AG08395 (cell line): ENCODE data around the gene TAF1B.

ENCODE experiments used
- DNase-seq: peaks from one replicate; pipeline ENCODE4 v3.0.0; 2012; ENCODE audit warnings: mixed read lengths, low spot score

Gene TAF1B

GRCh38 chr2:9808334-9809063 is 34.8 kb upstream of the TAF1B start:
- no peak for DNase-seq

DNA sequence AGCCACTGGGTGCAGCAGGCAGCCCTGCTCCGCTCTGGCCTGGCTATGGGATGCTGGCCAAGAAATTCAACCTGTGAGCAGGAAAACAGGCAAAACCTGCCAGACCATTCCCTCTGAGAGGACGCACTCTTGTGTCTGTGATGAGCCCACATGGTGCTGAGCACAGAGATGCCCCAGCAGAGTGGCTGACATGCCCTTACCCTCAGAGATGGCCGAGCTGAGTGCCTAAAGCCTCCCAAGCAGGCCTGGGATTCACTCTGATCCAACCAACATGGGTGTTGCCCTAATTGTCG is 34.3 kb upstream of the TAF1B start:
- no peak for DNase-seq

DNA sequence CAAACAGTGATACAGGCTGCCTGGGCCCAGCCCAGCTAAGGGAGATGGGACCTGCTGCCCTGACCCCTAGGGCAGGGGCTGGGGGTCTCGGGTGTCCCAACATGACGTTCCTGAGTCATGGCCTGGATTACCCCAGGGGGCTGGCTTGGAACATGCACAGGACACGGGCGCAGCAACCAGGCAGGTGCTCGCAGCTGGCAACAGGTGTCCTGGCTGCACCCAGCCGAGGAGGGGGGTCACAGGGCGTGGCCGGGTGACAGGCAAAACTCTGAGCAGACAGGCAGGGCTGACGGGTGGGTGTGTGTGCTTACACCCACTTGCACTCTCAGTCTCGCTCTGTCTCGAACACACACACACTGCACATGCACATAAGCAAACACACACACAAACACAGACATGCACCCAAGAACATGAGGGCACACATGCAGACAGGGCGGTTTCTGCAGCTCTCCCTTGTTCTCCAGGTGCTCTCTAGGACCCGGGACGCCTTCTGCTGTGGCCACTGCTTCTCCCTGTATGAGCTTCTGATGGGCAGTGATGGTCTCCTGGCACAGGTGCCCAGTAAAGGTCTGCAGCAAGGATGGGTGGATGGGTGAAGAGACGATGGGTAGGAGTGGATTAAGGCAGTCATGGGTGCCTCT is 33.7 kb upstream of the TAF1B start:
- no peak for DNase-seq

DNA sequence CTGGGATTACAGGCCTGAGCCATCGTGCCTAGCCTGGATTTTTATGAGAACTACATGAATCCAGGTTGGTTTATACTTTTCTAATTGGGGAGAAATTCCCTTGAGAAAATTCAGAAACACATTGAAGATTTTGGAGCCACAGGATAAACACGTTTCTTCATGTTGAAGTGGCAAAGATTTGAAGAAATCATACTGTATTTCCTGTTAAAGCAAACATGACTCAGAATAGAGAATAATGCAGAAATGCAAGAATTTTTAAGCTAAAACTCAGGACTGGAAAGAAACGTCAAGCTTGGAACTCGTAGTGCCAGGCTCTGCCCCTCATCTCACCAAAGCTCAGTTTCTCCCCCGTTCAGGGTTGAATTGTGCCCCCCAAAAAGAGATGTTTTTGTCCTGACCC is 32.1 kb upstream of the TAF1B start:
- DNase-seq = no peak

- no peak for DNase-seq
Observed at GRCh38 chr2:9811679-9812511, 31.4 kb upstream of the TAF1B start.

DNA sequence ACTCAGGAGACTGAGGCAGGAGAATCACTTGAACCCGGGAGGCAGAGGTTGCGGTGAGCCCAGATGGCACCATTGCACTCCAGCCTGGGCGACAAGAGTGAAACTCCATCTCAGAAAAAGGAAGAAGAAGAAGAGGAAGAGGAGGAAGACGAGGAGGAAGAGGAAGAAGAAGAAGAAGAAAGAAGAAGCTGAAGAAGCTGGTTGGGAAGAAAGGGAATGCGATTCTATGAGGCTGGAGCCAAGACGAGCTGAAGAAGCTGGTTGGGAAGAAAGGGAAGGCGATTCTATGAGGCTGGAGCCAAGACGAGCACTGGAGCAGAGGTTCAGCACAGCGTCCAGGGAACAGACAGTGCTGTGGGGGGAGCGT is 30.3 kb upstream of the TAF1B start:
- no peak for DNase-seq

DNA sequence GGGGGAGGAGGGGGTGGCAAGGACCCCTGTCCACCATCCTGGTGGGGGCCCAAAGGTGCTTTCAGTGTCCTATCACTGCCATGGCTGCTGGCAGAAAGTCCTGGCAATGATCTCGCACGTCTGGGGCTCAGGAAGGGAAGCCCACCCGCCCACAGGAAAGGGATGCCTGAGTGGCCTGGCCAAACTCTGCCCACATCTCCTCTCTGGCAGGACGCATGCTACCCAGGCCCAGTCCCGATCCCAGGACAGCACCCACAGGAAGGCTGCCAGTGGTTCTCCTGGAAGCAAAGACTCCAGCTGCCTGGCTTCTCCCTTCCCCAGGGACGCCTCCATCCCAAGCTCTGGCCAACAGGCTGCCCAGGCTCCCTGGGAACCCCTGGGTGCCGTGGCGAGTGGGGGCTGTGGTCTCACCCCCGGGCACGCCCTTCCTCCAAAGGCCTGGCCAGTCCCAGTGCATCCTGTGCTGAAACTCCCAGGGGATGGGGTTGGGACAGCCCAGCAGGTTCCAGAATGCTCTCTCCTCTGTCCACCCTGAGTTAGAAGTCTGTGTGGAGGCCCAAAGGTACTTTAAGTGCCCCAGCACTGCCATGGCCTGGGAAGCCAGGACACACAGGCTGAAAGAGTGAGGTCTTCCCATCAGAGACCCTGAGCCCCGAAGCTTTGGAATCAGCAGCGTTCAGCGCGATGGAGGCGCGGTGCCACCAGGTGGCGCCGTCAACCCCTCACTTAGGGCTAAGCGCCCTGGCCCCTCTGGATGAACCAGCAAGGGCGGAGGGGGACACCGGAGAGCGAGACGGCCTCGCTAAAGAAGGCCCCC is 29.8 kb upstream of the TAF1B start:
- DNase-seq = peak; percentile 79

GRCh38 chr2:9814129-9814868 is 29.0 kb upstream of the TAF1B start:
- DNase-seq = no peak

DNA sequence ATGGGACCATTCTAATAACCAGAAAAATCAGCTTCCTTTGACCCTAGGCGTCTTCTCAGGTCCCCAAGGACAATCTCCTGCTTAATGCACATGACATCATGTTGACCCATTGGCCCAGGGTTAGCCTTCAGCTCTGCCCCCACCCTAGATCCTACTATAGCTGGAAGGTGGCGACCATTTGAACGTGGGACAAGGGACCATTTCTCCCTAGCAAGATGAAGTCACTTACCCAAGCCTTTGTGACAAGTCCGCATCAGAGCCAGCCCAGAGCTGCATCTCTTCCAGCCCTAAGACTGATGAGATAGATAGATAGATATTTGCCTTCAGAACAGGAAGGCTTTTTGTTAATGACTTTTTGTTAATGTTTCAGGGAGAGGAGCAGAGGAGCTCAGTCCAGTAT is 28.2 kb upstream of the TAF1B start:
- DNase-seq = no peak

GRCh38 chr2:9815844-9816279 is 27.4 kb upstream of the TAF1B start:
- no peak for DNase-seq

GRCh38 chr2:9818097-9818496 is 25.2 kb upstream of the TAF1B start:
- DNase-seq = no peak

DNA sequence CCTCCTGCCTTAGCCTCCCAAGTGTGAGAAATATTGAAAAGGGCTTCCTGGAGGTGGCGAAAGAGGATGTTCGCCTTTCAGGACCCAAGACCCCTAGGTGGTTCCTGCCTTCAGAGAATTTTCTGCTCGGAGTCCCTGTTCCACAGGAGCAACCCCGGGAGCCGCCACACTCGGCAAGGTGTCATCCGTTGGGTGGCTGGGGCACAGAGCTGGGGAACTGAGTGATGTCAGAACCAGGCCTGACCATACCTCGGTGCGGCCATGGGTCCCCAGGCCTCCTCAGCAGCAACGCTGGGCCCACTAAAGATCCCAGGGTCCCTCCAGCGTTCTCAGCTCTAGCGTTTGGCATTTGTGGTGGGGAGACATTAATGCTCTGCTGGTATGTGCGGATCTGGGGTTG is 23.7 kb upstream of the TAF1B start:
- no peak for DNase-seq

DNA sequence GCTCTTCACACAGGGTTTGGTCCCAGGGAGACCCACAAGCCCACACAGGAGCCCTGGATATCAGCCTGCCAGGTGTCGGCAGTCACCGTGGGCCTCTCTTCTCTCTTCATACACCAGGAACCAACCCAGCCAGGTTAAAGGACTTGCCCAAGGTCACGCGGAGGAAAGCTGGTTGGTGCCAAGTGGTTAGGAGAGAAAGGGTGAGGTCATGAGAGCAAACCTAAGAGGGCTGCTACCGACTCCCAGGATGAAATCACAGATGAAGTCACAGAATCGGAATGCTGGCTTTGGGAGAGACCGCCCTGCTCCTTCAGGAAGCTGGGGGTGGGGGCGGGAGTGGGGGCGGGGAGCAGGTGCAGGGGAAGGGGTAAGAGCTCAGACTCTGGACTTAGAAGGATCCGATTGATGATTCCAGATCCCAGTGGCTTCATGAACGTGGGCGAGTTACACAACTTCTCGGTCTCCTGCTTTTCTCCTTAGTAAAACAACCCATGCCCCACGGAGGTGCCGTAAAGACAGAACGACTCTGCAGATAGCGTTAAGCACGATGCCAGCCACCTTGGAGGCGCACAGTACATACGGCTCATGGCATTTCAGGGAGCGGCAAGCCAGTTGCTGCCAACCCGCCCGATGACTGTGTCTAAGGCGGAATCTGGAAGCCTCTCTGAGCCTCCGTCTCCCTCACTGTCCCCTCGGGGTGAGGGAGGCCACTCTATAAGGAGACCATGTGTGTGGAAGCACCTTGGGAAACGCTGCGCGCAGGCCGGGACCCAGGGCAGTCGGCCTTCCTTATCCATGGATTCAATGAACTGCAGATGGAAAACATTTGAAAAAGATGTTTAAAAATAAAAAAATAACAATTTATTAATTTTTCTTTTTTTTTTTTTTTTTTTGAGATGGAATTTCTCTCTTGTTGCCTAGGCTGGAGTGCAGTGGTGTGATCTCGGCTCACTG is 23.0 kb upstream of the TAF1B start:
- DNase-seq = peak; percentile 39

DNA sequence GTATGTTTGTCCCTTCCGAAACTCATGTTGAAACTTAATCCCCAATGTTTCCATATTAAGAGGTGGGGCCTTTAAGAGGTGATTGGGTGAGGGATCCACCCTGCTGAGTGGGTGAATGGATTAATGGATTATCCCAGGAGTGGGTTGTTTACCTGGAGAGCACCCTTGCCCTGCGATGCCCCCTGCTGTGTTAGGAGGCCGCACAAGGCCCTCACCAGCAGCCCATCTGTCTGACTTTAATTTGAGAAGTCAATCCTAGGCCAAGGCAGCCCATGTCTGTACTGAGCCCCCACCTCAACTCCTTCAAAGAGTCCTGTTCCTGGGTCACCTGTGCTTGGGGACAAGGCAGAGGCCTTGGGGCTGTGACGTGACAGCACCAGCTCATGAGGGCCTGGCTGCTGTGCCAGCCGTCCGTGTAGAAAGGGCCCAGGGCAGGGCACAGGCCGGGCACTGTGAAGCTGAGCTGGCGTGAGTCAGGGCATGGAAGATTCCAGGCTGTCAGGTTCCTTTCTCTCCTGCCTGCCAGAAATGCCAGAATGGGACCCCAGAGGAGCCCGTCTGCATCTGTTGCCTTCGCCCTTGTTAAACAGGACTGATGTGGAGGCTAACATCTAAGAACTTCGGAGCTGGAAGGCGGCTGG is 21.3 kb upstream of the TAF1B start:
- no peak for DNase-seq

GRCh38 chr2:9824441-9824840 is 18.8 kb upstream of the TAF1B start:
- no peak for DNase-seq

- no peak for DNase-seq
Observed at GRCh38 chr2:9824956-9825720, 18.1 kb upstream of the TAF1B start.

GRCh38 chr2:9826208-9826607 is 17.1 kb upstream of the TAF1B start:
- DNase-seq = no peak

GRCh38 chr2:9830685-9831410 is 12.4 kb upstream of the TAF1B start:
- DNase-seq = no peak

GRCh38 chr2:9831670-9832069 is 11.6 kb upstream of the TAF1B start:
- no peak for DNase-seq
